HepG2 (cell line): ENCODE results near the gene MYO10. TPM values are rescaled to one million over a fixed set of nuclear protein-coding genes. Genes with fewer than 3 reads are reported as not detected.

Experiments
- ATAC-seq: fragments of 200-7000 bp; cut with Tn5 transposase; 3 replicates; pipeline ENCODE4 v1.9.1; 2020; ENCODE audit warnings: mild to moderate bottlenecking, moderate library complexity
- BruUV-seq: library from RNA; stranded (reverse); fragments of 400-500 nt; replicated peaks from 2 replicates; lab custom pipeline; 2021; lab: Mats Ljungman, UMichigan
- CTCF ChIA-PET: fragments of 300-600 bp; formaldehyde crosslinking; extraction: SDS; loops from one replicate; lab custom pipeline; 2021; ENCODE audit warnings: low total read pairs, inconsistent platforms, low intra/inter-chr PET ratio; lab: Yijun Ruan, JAX
- POLR2A ChIA-PET: fragments of 350-600 bp; sonication (Branson Sonifier 250); formaldehyde crosslinking; loops from one replicate; lab custom pipeline; 2020; ENCODE audit warnings: antibody characterized with exemption, inconsistent platforms; lab: Yijun Ruan, JAX
- DNase-seq: peaks from one replicate; pipeline ENCODE4 v3.0.0-alpha.2; 2015; ENCODE audit warnings: low spot score
- FAIRE-seq: peaks from 3 replicates; lab custom pipeline; 2011; peaks lifted over from hg19 to GRCh38; lab: Jason Lieb, UNC
- H2AFZ ChIP-seq: one replicate; pipeline ENCODE4 v1.6.1; 2011; ENCODE audit warnings: low read length, inconsistent platforms
- H3K27ac ChIP-seq: fragments of 300-600 bp; 3 replicates; pipeline ENCODE4 v1.8.0; 2011; ENCODE audit warnings: mixed run types, mild to moderate bottlenecking, mixed read lengths, low read length, inconsistent platforms; ENCODE audit not compliant: insufficient read depth; ENCODE audit errors: extremely low read length
- H3K27me3 ChIP-seq, 2 experiments: fragments of 200-600 bp in 1 of 2; 2 replicates in 1 of 2; 3 replicates in 1 of 2; pipeline versions ENCODE4 v1.6.0 to v1.8.0; 2011; ENCODE audit warnings: low read length in 2 of 2, mild to moderate bottlenecking in 2 of 2, moderate library complexity in 2 of 2, inconsistent platforms in 1 of 2; ENCODE audit not compliant: insufficient read depth in 2 of 2, control insufficient read depth in 1 of 2
- H3K36me3 ChIP-seq, 2 experiments: fragments of 200-600 bp in 1 of 2; replicated peaks in 1 of 2; 2 replicates in 1 of 2; 3 replicates in 1 of 2; pipeline versions ENCODE4 v1.5.1 to v1.8.0; 2011; ENCODE audit warnings: low read length in 2 of 2, inconsistent platforms in 1 of 2; ENCODE audit not compliant: insufficient read depth in 2 of 2, control insufficient read depth in 1 of 2
- H3K4me1 ChIP-seq: 2 replicates; pipeline ENCODE4 v1.5.1; 2012; ENCODE audit warnings: low read length, inconsistent platforms; ENCODE audit not compliant: insufficient read depth
- H3K4me2 ChIP-seq: 2 replicates; pipeline ENCODE4 v1.6.0; 2011; ENCODE audit warnings: low read depth, low read length, inconsistent platforms
- H3K4me3 ChIP-seq, 3 experiments: fragments of 200-600 bp in 1 of 3; sonication (generic), shearing (Covaris generic) in 1 of 3; replicated peaks in 1 of 3; 2 replicates each; pipeline ENCODE4 v1.5.1; 2011 to 2016; ENCODE audit warnings: low read length in 3 of 3, inconsistent platforms in 2 of 3, low read depth in 2 of 3, mild to moderate bottlenecking in 2 of 3, control low read depth in 1 of 3, mixed read lengths in 1 of 3; ENCODE audit not compliant: insufficient read depth in 1 of 3
- H3K79me2 ChIP-seq: one replicate; pipeline ENCODE4 v1.6.1; 2011; ENCODE audit warnings: low read length, inconsistent platforms; ENCODE audit not compliant: insufficient read depth
- H3K9ac ChIP-seq: 2 replicates; pipeline ENCODE4 v1.6.0; 2011; ENCODE audit warnings: mild to moderate bottlenecking, low read depth, low read length, inconsistent platforms; ENCODE audit not compliant: insufficient read depth
- H3K9me3 ChIP-seq: 2 replicates; pipeline ENCODE4 v1.5.1; 2012; ENCODE audit warnings: mild to moderate bottlenecking, low read length
- H4K20me1 ChIP-seq: 2 replicates; pipeline ENCODE4 v1.6.0; 2011; ENCODE audit warnings: inconsistent platforms, mild to moderate bottlenecking, low read length, moderate library complexity; ENCODE audit not compliant: insufficient read depth
- DPF2 ChIP-seq: sonication (generic); formaldehyde crosslinking; IDR thresholded peaks from 2 replicates; pipeline ENCODE4 v1.4.0; 2020; ENCODE audit warnings: mild to moderate bottlenecking, low read depth, missing genetic modification reagents, borderline replicate concordance
- KLF15 ChIP-seq: sonication (generic); formaldehyde crosslinking; IDR thresholded peaks from 2 replicates; pipeline ENCODE4 v1.8.1; 2023; ENCODE audit warnings: borderline replicate concordance, mild to moderate bottlenecking, inconsistent platforms, missing genetic modification reagents, mixed read lengths
- MTF2 ChIP-seq: sonication (generic); formaldehyde crosslinking; IDR thresholded peaks from 2 replicates; pipeline ENCODE4 v1.5.0; 2020; ENCODE audit warnings: missing genetic modification reagents, borderline replicate concordance
- NFIB ChIP-seq: sonication (generic); formaldehyde crosslinking; IDR thresholded peaks from 2 replicates; pipeline ENCODE4 v1.9.0; 2021; ENCODE audit warnings: missing genetic modification reagents, mild to moderate bottlenecking, borderline replicate concordance
- NPAS2 ChIP-seq: sonication (generic); formaldehyde crosslinking; IDR thresholded peaks from 2 replicates; pipeline ENCODE4 v1.8.0; 2022; ENCODE audit warnings: mild to moderate bottlenecking, missing genetic modification reagents, borderline replicate concordance
- ZFP62 ChIP-seq: sonication (generic); formaldehyde crosslinking; IDR thresholded peaks from 2 replicates; pipeline ENCODE4 v1.4.0; 2020; ENCODE audit warnings: missing genetic modification reagents
- ZNF557 ChIP-seq: sonication (generic); formaldehyde crosslinking; IDR thresholded peaks from 2 replicates; pipeline ENCODE4 v1.4.0; 2020; ENCODE audit warnings: missing genetic modification reagents
- ZNF614 ChIP-seq: IDR thresholded peaks from 2 replicates; pipeline ENCODE4 v1.6.1; 2018; ENCODE audit warnings: missing biosample characterization, missing genetic modification reagents, inconsistent platforms, borderline replicate concordance
- ZNF713 ChIP-seq: sonication (generic); formaldehyde crosslinking; IDR thresholded peaks from 2 replicates; pipeline ENCODE4 v1.4.0; 2020; ENCODE audit warnings: mild to moderate bottlenecking, missing genetic modification reagents
- WGBS: methylation state at CpG from one replicate; pipeline ENCODE4 v1.1.6; 2017; ENCODE audit warnings: low lambda C conversion rate; 5-methylcytosine and 5-hydroxymethylcytosine counted together
- in situ Hi-C: cut with HindIII; loops from 2 replicates; pipeline ENCODE4 v1.10.0; 2017; ENCODE audit warnings: low pct_unique_long_range_greater_than_20kb; ENCODE audit not compliant: extremely low pct_ligation_motif_present
- intact Hi-C: fragments of 100-400 bp; cut with micrococcal nuclease; formaldehyde crosslinking; loops from one replicate; pipeline ENCODE4 v1.10.0; 2022; ENCODE audit not compliant: unreplicated experiment
- polyA plus RNA-seq, 8 experiments: library from polyadenylated mRNA; depleted of rRNA in 3 of 8; stranded (reverse) in 7 of 8; unstranded in 1 of 8; fragments of >200 nt; fragmentation: Illumina TruSeq in 4 of 8; extraction: Trizol in 4 of 8; gene quantifications; 2 replicates each; pipeline versions ENCODE4 v1.2.1 to v1.2.3, GENCODE V29; 2011 to 2016; ENCODE audit warnings: low read depth in 4 of 8, missing spikeins in 1 of 8, mixed read lengths in 1 of 8; ENCODE audit not compliant: insufficient read depth in 1 of 8
- total RNA-seq, 5 experiments: library from RNA; depleted of rRNA; stranded (reverse); fragments of >200 nt; fragmentation: Illumina TruSeq; extraction: Trizol; gene quantifications; 2 replicates each; pipeline ENCODE4 v1.2.3, GENCODE V29; 2016; ENCODE audit warnings: low read depth in 1 of 5
- TF ChIP-seq, protein P1 (sequence below), 2 experiments: sonication (generic) in 1 of 2; formaldehyde crosslinking in 1 of 2; IDR thresholded peaks; 2 replicates each; pipeline versions ENCODE4 v1.6.1 to v1.9.0; 2014 to 2022; ENCODE audit warnings: antibody characterized with exemption in 1 of 2, borderline replicate concordance in 1 of 2, inconsistent platforms in 1 of 2, low read depth in 1 of 2, missing genetic modification reagents in 1 of 2
- TF ChIP-seq, protein P2 (sequence below): sonication (generic); formaldehyde crosslinking; IDR thresholded peaks from 2 replicates; pipeline ENCODE4 v1.4.0; 2020; ENCODE audit warnings: missing genetic modification reagents, borderline replicate concordance

The MYO10 gene
- total and polyA plus RNA-seq, 2 of the 13 experiments (the other 11 are each of a cell fraction or from before 2014, with no cell fraction given) = 4.5 to 14.0 TPM

DNA sequence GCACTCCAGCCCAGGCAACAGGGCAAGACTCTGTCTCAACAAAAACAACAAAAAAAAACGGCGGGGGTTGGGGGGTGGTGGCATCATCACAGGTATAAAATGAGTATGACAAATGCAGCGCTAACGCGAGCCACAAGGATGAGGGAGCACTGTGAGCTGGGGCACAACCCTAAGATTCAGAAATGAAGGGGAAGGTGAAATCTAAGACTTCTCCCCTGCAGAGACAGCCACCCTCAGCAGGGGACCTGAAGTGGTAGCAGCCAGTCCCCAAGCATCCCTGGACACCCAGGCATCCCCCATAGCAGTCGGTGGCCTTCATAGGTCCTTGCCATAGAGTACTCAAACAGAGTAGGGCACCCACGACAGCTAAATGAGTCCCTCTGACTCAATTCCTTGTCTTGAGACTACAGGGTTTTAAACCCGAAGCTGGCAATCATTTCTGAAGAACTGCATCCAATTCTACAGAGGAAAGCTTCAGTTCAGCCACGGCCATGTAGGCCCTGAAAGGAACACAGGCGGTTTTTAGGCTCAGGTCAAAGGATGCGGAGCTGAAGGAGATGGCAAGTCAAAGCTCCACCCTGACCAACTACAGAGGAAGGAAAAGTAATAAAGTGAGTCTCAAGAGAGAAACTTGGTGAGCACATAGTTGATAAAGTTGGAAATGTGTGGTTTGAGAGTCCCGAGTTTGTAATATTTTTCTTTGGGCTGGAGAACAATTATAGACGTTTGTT, 50.3 kb downstream of the MYO10 start:
- no peak overlapping the region for H3K27ac ChIP-seq
- 58% methylated on average over 13 of the region's 13 CpGs for WGBS

More for the DNA sequence above, 50.3 kb downstream of the MYO10 start:
- H3K4me2 ChIP-seq = no peak overlapping the region
- no TSS peak for BruUV-seq
- TF ChIP-seq MTF2 (CRISPR knock-in tag) (no peak), DPF2 (no peak), ZNF557 (CRISPR knock-in tag) (no peak), ZFP62 (CRISPR knock-in tag) (no peak), NFIB (no peak), KLF15 (CRISPR knock-in tag) (no peak), NPAS2 (no peak), ZNF614 (CRISPR knock-in tag) (no peak), ZNF713 (no peak)
- TF ChIP-seq, protein P1, sequence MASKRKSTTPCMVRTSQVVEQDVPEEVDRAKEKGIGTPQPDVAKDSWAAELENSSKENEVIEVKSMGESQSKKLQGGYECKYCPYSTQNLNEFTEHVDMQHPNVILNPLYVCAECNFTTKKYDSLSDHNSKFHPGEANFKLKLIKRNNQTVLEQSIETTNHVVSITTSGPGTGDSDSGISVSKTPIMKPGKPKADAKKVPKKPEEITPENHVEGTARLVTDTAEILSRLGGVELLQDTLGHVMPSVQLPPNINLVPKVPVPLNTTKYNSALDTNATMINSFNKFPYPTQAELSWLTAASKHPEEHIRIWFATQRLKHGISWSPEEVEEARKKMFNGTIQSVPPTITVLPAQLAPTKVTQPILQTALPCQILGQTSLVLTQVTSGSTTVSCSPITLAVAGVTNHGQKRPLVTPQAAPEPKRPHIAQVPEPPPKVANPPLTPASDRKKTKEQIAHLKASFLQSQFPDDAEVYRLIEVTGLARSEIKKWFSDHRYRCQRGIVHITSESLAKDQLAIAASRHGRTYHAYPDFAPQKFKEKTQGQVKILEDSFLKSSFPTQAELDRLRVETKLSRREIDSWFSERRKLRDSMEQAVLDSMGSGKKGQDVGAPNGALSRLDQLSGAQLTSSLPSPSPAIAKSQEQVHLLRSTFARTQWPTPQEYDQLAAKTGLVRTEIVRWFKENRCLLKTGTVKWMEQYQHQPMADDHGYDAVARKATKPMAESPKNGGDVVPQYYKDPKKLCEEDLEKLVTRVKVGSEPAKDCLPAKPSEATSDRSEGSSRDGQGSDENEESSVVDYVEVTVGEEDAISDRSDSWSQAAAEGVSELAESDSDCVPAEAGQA (IDR thresholded peaks at IDR 0.05; ENCODE audit: low read depth) = no peak
- TF ChIP-seq, protein P1 (CRISPR knock-in tag; IDR thresholded peaks at IDR 0.05; ENCODE audit: borderline replicate concordance) = no peak
- TF ChIP-seq, protein P2, sequence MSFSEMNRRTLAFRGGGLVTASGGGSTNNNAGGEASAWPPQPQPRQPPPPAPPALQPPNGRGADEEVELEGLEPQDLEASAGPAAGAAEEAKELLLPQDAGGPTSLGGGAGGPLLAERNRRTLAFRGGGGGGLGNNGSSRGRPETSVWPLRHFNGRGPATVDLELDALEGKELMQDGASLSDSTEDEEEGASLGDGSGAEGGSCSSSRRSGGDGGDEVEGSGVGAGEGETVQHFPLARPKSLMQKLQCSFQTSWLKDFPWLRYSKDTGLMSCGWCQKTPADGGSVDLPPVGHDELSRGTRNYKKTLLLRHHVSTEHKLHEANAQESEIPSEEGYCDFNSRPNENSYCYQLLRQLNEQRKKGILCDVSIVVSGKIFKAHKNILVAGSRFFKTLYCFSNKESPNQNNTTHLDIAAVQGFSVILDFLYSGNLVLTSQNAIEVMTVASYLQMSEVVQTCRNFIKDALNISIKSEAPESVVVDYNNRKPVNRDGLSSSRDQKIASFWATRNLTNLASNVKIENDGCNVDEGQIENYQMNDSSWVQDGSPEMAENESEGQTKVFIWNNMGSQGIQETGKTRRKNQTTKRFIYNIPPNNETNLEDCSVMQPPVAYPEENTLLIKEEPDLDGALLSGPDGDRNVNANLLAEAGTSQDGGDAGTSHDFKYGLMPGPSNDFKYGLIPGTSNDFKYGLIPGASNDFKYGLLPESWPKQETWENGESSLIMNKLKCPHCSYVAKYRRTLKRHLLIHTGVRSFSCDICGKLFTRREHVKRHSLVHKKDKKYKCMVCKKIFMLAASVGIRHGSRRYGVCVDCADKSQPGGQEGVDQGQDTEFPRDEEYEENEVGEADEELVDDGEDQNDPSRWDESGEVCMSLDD (CRISPR knock-in tag) = no peak
- no peaks in the 10 kb centered on the region for H3K9me3 ChIP-seq
- POLR2A ChIA-PET = no interaction called here
- no peak for DNase-seq
- H3K27me3 ChIP-seq = peaks cover 0 to 16% of the 10 kb centered on the region in 2 experiments; a peak in 2 of 5 replicates
- in situ Hi-C loops = no loop called here
- intact Hi-C loops = no loop called here
- no peak overlapping the region for H3K9ac ChIP-seq
- CTCF ChIA-PET = no interaction called here
- no peaks in the 10 kb centered on the region for H3K79me2 ChIP-seq
- no peaks in the 10 kb centered on the region for H3K36me3 ChIP-seq
- no peak for FAIRE-seq
- no peaks in the 10 kb centered on the region for H4K20me1 ChIP-seq
- H2AFZ ChIP-seq = no peak overlapping the region
- H3K4me3 ChIP-seq = no peak overlapping the region
- no peak for ATAC-seq
- H3K4me1 ChIP-seq = peaks cover 11% of the 10 kb centered on the region
